Measurements from ENCODE around the gene SARS2. TPM values are rescaled to one million over a fixed set of nuclear protein-coding genes. Genes with fewer than 3 reads are reported as not detected.

SARS2 gene
- total and polyA plus RNA-seq, 4 donors: 15.9 to 19.2 (median 17.1) TPM

- WGBS: 87% methylated on average over 14 of the region's 14 CpGs
- no peak for DNase-seq (ENCODE audit: low spot score)
- H3K9me3 ChIP-seq (ENCODE audit: control insufficient read depth in 4 of 4, low read length in 3 of 4): no peaks in the 10 kb centered on the region
Observed at GRCh38 chr19:38920602-38921419, 9.8 kb downstream of the SARS2 start.

GRCh38 chr19:38919837-38920601 is 10.5 kb downstream of the SARS2 start:
- H3K4me3 ChIP-seq (ENCODE audit: low read depth in 1 of 3, low read length in 3 of 3): no peak overlapping the region
- no peaks in the 10 kb centered on the region for H3K9me3 ChIP-seq (ENCODE audit: control insufficient read depth in 4 of 4, low read length in 3 of 4)
- 83% methylated on average over 21 of the region's 21 CpGs for WGBS
- peaks cover 0 to 21% (median 4%) of the 10 kb centered on the region in 4 donors for H3K36me3 ChIP-seq (ENCODE audit: control insufficient read depth in 4 of 4, insufficient read depth in 3 of 4, low read depth in 1 of 4, low read length in 3 of 4)
- H3K4me1 ChIP-seq (ENCODE audit: control insufficient read depth in 4 of 4, insufficient read depth in 4 of 4, low read length in 3 of 4): no peaks in the 10 kb centered on the region
- no peaks in the 10 kb centered on the region for H3K27me3 ChIP-seq (ENCODE audit: control insufficient read depth in 4 of 4, insufficient read depth in 4 of 4, low read length in 3 of 4)
- TF ChIP-seq YY1 (IDR thresholded peaks at IDR 0.05) (no peak), RXRA (IDR thresholded peaks at IDR 0.05) (no peak), EGR1 (IDR thresholded peaks at IDR 0.05; ENCODE audit: low read depth in 2 of 2) (no peak), RAD21 (IDR thresholded peaks at IDR 0.05) (no peak), TAF1 (conservative IDR thresholded peaks at IDR 0.05) (no peak), REST (IDR thresholded peaks at IDR 0.05) (no peak), NR2F2 (IDR thresholded peaks at IDR 0.05) (no peak), FOXA1 (IDR thresholded peaks at IDR 0.05) (no peak), FOXA2 (IDR thresholded peaks at IDR 0.05) (no peak), SP1 (IDR thresholded peaks at IDR 0.05) (no peak), HNF4G (IDR thresholded peaks at IDR 0.05) (no peak), GABPA (IDR thresholded peaks at IDR 0.05 in 1 of 2, conservative IDR thresholded peaks at IDR 0.05 in 1 of 2) (no peak), HNF4A (conservative IDR thresholded peaks at IDR 0.05) (no peak), ATF3 (IDR thresholded peaks at IDR 0.05) (no peak)
- no peak overlapping the region for H3K9ac ChIP-seq (ENCODE audit: low read depth in 1 of 2, low read length in 2 of 2)
- H3K27ac ChIP-seq (ENCODE audit: low read depth in 1 of 2, low read length in 2 of 2): no peak overlapping the region
- no peak for DNase-seq (ENCODE audit: low spot score)

More at GRCh38 chr19:38920602-38921419, 9.8 kb downstream of the SARS2 start:
- H3K36me3 ChIP-seq (ENCODE audit: control insufficient read depth in 4 of 4, insufficient read depth in 3 of 4, low read depth in 1 of 4, low read length in 3 of 4): peaks cover 4 to 20% (median 7%) of the 10 kb centered on the region in 4 donors
- H3K9ac ChIP-seq (ENCODE audit: low read depth in 1 of 2, low read length in 2 of 2): no peak overlapping the region
- no peak overlapping the region for H3K27ac ChIP-seq (ENCODE audit: low read depth in 1 of 2, low read length in 2 of 2)
- H3K27me3 ChIP-seq (ENCODE audit: control insufficient read depth in 4 of 4, insufficient read depth in 4 of 4, low read length in 3 of 4): no peaks in the 10 kb centered on the region
- TF ChIP-seq JUND (IDR thresholded peaks at IDR 0.05): no peak
- no peak overlapping the region for H3K4me3 ChIP-seq (ENCODE audit: low read depth in 1 of 3, low read length in 3 of 3)
- H3K4me1 ChIP-seq (ENCODE audit: control insufficient read depth in 4 of 4, insufficient read depth in 4 of 4, low read length in 3 of 4): no peaks in the 10 kb centered on the region
